GM21723 (cell line): Measurements from ENCODE around the gene ATXN1.
"Not testable (repeated sequence)": the region's sequence is repeated elsewhere in the genome, so short reads cannot be mapped to it uniquely, and the experiment has no call there.

Experiments used
- ATAC-seq: cut with Tn5 transposase; IDR thresholded peaks from one replicate; pipeline ENCODE4 v1.9.1; 2021; ENCODE audit warnings: mild to moderate bottlenecking, moderate library complexity; ENCODE audit not compliant: unreplicated experiment

Gene ATXN1

DNA sequence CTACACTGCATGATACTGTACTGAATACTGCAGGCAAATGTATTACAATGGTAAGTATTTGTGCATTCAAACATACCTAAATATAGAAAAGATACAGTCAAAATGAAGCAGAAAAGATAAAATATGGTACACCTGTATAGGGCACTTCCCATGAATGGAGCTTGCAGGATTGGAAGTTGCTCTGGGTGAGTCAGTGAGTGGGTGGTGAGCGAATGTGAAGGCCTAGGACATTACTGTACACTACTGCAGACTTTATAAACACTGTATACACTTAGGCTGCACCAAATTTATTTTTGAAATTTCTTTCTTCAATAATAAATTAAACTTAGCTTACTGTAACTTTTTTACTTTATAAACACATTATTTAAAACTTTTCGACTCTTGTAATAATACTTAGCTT is 213.1 kb downstream of the ATXN1 start:
- no peak for ATAC-seq

DNA sequence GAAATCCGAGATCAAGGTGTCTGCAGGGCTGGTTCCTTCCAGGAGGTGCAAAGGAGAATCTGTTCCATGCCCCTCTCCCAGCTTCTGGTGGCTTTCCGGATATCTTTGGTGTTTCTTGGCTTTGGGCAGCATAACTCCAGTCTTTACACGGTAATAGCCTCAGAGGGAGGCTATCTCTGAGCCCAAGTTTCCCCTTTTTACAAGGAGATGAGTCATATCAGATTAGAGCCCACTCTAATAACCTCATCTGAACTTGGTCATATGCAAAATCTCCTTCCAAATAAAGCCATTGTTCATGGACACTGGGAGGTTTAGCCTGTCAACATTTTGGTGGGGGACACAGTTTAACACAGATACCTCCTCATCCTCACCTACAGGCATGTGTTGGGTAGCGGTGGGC is 213.7 kb downstream of the ATXN1 start:
- ATAC-seq = no peak

DNA sequence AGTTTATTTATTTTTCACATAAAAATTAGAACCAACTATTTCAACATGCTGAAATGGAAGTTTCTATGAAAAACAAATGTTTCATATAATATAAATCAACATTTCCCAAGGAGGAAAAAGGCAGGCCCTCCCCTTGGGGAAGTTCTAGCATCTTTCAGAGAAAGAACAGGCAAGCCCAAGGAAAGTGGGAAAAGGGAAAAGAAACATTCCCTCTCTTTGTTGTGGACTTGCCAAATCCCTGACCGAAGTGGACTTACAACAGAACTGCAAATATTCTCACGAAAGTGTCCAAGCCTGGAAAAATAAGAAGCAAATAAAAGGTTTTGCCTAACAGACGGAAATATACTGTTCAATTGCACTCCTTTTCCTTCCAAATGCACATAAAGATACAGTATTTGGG is 214.4 kb downstream of the ATXN1 start:
- ATAC-seq = no peak

DNA sequence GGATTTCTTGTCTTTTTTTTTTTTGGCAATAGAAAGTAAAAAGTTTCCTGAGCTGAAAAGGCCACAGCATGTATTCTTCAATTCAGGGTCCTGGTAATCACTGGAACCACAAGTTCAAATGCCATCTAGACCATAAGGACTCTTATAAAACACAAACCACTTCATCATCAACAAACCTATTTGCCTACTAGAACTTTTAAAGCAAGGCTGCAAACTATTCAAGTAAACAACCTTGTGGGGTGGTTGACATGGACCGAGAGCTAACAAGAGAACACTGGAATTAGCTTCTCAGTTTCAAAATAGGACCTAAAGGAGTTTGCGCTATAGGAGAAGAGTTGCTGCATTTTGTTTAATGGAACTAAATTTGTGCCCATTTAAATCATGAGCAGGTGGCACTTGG is 215.9 kb downstream of the ATXN1 start:
- no peak for ATAC-seq

DNA sequence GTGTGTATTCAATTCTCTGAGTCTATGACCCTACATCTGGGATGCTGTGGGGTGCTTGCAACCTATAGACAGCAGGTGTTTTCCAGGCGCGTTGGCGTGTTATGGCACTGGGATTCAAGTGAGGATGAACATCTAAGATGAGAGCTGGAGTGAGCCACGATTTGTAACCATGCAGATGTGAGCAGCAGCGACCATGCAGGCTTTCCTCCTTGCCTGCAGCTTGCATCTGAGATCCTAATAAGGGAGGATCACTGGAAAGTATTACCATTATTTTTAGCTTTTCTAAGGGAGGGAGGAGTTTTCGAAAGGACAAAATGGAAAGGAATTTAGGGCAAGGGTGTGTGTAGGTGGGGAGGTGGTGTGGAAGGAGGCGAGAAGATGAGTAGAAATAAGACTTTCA is 216.7 kb downstream of the ATXN1 start:
- no peak for ATAC-seq

DNA sequence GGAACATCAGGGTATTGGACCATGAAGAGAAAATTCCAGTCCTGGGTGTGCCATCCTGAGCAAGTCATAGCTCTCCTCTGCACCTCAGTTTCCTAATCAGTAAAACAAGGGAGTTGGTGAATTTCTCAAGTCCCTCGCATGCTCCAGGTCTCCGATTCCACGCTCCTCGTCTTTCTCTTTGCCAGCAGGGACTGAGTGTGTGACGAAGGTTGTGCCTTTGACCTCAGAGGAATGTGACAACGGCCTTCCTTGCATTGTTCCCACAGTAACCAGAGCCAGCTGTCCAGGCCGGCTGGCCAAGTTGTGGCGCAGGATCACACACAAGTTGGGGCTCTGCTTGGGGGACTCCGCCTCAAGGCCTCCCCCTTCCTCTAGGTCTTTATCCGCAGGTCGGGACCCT is 217.3 kb downstream of the ATXN1 start:
- ATAC-seq = no peak

DNA sequence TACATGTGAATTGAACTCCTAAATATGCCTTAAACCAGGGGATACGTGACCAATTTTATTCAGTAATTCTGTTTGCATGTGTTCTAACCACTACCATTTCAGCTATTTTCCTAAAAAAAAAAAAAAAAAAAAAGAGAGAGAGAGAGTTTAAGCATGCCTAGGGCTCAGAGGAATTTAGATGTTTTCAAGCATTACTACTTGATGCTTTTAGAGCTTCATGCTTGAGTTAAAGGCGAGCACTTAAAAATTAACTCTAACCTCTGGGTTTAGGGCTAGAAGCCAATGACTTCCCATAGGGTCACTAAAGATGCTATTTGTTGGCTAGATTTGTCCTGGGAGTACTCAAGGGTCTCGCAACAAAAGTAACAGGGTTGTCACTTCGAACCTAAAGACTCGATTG is 217.7 kb downstream of the ATXN1 start:
- no peak for ATAC-seq

DNA sequence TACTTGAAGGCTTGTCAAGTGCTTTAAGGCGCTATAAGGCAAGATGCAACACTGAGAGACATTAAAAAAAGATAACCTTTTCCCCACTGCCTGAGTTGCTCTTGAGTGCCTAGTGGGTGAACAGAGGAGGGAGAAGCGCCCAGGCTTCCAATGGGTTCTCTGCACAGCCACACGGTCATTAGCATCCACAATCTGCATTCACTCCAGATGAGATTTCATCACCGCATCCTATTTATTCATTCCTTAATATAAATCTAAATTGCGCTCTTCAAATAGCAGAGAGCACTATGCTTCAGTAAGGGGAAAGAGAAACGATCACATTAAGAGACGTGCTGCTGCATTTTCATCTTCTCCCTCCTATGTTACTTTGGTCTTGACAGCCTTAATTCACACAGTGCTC is 219.2 kb downstream of the ATXN1 start:
- ATAC-seq = no peak

DNA sequence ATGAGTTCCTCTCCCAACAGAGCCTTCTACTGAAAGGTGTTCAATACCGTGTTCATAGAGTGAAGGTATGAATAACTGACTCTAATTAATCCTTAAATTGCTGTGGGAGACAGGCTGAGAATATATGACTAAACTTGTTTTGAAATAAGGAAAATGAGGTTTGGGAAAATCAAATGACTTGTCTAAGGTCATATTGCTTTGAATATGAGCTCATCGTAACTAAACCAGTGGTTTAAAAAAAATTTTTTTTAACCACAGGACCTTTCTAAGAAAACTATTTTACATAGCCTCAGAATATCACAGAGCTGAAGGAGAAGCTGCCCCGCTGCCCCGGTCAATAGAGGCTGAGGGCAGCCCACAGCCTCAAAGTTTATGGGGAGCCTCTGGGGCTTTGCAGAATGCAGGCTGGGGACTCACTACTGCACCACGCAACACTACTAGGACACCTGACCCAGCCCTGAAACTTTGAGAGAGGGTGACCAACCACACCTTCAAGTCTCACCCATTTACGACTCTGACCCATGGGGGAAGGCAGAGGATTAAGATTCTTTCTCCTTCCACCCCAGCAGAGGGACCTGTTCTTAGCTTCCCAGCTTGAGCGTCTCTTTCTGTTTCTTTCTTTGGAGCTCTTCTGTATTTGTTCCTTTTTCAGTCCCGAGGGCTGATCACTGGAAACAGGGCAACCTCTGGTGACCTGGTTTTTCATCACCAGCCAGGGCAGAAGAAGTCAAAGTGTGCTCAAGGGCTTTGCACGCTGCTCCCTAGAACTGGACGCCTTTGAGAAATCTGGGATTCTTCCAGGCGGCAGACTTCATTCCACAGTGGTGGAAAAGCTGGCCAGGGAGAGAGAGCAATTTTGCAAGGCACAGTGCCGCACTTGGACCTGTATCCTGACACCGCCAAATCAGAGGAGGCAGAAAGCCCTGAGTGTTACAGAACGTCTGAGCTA is 220.2 kb downstream of the ATXN1 start:
- ATAC-seq = peak; percentile 78

DNA sequence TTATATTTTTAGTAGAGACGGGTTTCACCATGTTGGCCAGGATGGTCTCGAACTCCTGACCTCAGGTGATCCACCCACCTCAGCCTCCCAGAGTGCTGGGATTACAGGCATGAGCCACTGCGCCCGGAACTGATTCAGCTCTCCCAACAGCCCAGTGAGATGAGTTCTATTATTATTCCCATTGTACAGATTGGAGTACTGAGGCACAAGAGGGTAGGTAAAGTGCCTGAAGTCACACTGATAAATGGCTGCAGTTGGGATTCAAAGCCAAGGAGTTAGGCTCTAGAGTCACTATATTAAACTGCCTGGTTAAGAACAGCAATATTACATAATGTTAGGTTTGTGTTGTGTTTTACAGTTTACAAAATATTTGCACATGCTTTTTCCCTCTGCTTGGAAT is 220.9 kb downstream of the ATXN1 start:
- not testable (repeated sequence) for ATAC-seq

DNA sequence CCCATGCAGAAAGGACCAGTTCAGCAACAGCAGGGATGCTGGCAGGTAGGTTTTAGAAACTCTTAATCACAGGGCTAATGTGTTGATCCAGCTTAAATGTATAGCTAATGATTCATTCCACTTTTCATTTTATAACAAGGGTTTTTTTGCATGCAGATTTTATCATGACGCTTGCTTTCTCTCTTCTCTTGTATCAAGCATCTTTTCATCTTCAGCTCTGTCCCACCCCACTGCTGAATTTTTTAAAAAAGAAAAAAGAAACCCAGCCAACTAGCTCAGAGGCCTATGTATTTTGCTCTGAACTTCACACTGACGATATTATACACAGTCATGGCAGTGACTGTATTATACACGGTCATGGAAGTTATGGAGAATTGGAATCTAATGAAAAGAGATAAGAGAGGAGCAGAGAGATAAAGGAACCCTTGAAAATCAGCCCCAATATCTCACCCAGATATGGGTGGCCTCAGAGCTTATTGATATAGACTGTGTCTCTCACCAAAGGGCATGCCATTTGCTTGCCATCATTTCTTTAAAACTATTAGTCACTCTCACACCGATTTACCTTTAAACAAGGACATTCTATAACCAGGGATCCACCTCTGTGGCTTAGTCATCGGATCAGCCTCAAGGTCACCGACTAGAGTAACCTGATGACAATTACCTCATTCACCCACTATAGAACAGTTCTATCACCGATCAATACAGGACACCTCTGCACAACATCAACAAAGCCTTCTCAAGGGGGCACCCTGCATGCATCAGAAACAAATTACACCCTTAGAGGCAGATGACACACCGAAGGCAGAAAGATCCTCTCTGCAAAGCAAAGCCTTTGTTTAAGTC is 222.0 kb downstream of the ATXN1 start:
- ATAC-seq = no peak

DNA sequence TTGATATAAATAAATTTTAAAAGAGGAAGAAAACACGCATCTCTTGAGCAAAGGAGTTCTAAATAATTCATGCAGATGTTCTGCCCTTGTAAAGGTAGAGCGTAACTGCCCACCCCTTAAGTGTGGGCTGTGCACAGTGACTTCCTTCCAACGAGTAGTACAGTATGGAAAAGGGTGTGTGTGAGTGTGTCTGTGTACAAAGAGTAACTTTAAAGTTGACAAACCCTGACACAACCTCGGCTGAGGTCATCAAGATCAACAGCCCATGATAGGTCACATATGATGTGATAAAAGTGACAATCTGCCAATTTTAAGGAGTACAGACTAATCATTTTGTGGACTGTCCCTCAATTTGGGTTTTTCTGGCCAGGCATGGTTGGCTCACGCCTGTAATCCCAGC is 225.7 kb downstream of the ATXN1 start:
- no peak for ATAC-seq

DNA sequence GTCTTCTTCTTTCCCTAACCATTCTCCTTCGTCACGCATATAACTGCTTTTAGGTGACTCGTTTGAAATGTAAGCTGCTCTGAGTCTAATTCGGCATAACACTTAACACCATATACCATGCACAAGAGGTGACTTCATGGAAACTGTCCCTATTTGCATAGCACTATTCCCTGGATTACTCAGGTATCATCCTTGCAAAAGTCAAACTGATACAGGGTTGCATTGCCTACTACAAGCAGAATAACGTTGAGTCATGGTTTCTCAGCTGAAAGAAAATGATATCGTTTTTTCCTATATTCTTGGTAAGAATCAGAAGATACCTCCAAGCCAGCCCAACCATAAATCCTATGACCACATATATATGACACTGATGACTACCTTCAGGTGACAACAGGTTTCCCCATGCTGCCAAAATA is 227.5 kb downstream of the ATXN1 start:
- ATAC-seq = no peak

DNA sequence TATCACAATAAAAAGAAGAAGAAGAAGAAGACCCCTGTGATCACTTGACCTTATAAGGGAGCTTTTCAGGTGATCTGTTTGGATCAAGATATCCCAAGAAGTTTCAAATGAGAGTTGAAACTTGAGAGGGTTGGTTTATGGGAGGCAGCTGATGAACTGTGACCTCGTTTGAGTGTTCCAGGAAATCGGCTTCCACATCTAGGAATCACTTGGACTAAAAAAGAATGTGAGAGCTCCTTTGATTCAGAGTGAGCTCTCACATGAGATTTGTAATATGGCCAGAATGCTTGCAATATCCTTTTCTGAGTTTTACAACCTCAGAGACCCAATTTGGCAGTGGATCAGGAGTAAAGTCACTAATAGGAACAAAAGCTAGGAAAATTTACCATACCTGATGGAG is 228.1 kb downstream of the ATXN1 start:
- ATAC-seq = no peak

DNA sequence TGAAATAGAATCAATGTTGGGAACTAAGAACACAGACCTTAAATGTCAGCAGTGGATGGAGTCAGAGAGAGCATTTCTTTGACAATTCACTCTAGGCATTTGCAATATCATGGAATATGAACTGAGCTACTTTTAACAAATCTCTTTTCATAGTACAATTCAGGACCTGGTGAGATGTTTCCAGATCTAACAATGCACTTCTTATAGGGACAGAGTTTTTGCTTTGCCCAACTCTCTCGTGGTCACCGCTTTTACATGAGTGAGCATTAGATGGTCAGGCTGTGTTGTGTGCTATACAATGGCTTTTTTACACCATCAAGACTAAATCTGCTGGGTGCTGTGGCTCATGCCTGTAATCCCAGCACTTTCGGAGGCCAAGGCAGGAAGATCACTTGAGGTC is 233.6 kb downstream of the ATXN1 start:
- ATAC-seq = no peak

DNA sequence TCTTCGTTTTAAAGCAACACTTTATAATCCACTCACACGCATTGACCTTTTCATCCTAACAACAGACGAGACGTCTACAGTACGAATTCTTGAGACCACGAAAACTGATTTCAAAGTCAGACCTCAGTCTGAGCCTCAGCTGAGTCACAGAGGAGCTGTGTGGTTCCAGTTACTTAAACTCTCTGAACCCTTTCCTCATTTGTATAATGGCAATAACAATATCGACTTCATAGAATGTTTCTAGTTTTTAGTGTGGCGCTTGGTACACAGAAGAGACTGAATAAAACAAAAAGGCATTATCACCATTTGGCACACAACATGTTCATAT is 236.9 kb downstream of the ATXN1 start:
- no peak for ATAC-seq

DNA sequence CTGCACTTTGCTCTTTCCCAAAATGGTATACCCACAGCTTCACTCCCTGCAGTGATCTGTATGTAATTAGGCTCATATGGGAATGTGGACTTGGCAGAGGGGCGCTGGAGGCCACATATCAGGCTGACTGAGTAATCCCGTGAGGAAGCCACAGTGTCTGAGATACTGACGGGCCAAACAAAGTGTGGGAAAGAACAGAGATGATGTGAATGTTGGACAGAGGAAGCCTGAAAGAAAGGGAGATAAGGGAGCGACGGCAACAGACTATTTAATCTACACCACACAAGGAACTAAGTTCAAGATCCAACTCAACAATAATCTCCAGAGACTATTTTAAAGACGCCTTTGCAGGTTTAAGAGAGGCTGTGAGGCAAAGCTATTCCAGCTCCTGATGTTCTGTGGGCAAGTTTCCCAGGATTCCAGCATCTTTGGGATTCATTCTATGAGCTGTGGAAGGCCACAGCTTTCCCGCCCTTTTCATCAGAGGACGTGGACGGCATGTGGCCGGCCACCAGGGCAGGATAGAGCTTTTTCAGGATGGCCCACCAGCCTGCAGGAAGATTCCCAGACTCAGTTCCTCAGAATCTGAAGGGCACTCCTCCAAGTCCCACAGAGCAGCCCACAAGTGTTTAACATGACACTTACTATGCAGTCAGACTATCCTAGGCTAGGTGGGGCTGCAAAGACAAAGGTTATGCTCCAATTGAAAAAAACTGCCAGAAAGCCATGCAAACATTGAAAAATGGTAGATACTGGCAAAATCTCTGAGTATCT is 237.5 kb downstream of the ATXN1 start:
- ATAC-seq = no peak

DNA sequence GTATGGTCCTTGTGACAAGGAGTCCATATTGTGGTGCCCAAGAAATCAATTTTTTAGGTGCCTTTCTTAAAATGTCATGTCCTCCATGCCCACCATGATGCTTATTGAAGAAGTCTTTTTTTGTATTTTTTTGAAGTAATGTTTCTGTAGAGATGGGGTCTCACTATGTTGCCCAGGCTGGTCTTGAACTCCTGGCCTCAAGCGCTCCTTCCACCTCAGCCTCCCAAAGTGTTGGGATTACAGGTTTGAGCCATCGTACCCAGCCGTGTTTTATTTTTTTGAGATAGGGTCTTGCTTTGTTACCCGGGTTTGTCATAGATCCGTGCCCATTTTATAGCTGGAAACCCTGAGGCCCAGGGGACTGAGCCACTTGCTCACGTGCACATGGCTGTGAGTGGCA is 238.3 kb downstream of the ATXN1 start:
- no peak for ATAC-seq

DNA sequence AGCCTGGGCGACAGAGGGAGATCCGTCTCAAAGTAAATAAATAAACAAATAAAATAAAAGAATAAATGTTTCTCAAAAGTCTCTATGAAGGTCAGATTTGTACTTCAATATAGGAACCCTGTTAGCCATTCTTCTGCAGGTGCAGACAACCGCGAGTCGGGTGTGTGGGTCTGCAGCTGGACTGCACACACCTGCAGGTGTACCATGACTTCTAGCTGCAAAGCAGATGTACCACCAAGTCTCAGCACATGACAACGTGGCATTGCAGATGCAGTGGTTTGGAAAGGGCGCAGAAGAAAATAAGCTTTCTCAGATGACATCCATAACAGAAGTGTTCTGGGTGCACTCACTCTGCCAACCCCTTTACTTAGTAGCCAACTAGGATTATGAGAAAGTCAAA is 239.7 kb downstream of the ATXN1 start:
- no peak for ATAC-seq

DNA sequence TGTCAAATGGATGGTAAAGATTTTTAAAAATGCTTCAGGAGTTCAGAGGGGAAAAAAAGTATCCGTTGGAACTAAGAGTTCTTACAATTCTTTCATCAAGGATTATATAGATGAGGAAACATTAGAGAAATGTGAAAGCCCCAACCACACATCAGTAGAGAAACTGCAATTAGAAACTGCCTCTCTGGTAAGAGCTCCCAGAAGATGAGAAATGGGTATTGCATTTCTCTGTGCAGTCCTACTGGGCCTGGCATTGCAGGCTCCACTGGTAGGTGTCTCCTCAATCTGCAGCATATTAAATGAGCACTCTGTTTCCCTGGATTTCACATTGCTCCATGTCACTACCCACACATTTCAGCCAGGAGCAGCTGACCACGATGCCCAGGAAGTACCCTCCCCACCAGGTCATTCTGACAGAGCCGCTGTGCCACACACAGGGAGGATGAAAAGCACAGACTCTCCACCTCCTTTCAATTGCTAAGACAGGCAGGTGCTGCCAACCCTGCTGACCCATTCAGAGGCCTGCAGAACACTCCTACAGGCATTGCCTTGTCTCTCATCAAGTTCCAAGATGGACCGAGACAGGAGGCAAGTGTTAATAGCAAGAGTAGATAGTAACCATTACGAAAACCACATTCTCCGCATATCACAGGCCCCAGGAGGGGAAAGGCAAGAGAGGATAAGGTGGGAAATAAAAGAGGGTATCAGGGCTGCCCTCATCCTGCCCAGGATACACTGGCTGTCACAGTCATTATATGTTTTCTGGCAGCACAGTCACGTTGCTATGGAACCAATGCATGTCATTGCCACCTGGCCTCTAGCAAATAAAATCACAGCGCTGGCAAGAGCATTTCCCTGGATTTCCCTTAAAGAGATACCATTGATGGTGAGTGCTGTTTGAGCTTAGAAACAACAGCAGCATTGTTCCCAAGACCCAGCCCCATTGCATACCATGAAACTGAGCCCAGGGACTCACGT is 241.7 kb downstream of the ATXN1 start:
- ATAC-seq = no peak
